Suppressor macrophage treated with lipopolysaccharide for 1 hour (primary cell): Measurements from ENCODE around the gene TBXAS1.
"Not testable (repeated sequence)": the region's sequence is repeated elsewhere in the genome, so short reads cannot be mapped to it uniquely, and the experiment has no call there.

Experiments used
- DNase-seq, 3 donors: peaks; one replicate each; pipeline ENCODE4 v3.0.0-alpha.2; 2020 to 2022

Gene TBXAS1

GRCh38 chr7:139827042-139827441 lies 2.0 kb upstream of the TBXAS1 start:
- no peak for DNase-seq

- DNase-seq = no peak
Observed at GRCh38 chr7:139828446-139828845, 618 bp upstream of the TBXAS1 start.

- peak; percentile 36 to 52 (median 41) for DNase-seq
Observed at GRCh38 chr7:139829775-139830117, 682 bp downstream of the TBXAS1 start.

DNA sequence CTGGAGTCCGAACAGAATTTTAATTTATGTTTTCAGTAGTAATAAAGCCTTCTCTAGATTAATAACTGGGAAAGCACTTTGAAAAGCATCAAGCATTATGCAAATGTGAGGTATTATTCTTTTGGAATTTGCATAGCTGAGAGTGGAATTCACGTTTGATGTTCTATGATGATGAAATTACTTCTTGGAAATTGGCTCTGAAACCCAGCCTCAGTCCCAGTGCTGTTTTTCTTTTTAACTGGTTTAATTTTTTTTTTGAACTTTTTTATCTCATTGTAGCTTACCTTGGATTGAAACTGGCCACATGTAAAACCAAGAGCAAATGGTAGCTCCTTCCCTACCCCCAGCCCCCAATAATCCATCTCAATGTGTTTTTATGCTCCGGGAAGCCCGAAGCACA lies 1.2 kb downstream of the TBXAS1 start:
- peak in 1 of 3 donors; percentile 55 for DNase-seq

DNA sequence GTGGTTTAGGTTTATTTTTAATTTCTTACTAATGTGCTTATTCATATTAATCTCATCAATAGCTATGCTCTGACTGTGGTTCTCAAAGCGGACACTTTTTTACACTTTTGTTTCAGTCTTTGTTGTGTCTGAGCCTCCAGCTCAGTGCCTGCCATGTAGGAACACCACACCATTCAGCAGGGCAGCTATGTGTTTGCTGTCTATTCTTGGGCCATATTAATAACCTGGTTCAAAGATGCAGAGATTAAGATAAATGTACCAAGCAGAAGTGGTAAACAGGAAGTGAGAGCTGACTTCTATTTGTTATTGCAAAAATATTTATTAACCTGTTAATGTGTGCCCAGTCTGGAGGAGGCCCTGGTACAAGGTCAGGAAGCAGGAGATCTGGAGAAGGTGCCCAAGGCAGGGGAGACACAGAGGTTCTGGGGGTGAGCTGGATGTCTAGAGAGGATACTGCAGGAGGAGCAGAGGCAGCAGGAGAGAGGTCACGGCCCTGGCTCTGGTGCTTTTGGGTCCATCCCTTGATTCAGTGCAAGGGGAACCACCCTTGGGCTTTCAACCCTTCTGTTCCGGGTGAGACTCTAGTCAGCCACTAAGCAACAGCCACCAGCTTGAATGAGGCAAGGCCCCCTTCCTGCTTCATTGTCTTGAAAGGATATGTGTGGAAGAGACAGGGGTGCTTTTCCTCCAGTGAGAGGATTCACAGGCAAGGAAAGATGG lies 1.9 kb downstream of the TBXAS1 start:
- DNase-seq = peak; percentile 51 to 65 (median 59)

GRCh38 chr7:139835848-139836247 lies 6.8 kb downstream of the TBXAS1 start:
- DNase-seq = not testable (repeated sequence)

DNA sequence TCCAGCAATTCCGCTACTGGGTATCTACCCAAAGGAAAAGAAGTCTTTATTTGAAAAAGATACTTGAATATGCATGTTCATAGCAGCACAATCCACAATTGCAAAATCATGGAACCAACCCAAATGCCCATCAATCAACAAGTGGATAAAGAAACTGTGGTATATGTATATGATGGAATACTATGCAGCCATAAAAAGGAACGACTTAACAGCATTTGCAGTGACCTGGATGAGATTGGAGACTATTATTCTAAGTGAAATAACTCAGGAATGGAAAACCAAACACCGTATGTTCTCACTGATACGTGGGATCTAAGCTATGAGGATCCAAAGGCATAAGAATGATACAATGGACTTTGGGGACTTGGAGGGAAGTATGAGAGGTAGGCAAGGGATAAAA lies 8.2 kb downstream of the TBXAS1 start:
- DNase-seq = not testable (repeated sequence)

- no peak for DNase-seq
Observed at GRCh38 chr7:139838276-139838675, 9.2 kb downstream of the TBXAS1 start.

- DNase-seq = no peak
Observed at GRCh38 chr7:139838876-139839275, 9.8 kb downstream of the TBXAS1 start.

- DNase-seq = no peak
Observed at GRCh38 chr7:139840776-139841175, 11.7 kb downstream of the TBXAS1 start.

DNA sequence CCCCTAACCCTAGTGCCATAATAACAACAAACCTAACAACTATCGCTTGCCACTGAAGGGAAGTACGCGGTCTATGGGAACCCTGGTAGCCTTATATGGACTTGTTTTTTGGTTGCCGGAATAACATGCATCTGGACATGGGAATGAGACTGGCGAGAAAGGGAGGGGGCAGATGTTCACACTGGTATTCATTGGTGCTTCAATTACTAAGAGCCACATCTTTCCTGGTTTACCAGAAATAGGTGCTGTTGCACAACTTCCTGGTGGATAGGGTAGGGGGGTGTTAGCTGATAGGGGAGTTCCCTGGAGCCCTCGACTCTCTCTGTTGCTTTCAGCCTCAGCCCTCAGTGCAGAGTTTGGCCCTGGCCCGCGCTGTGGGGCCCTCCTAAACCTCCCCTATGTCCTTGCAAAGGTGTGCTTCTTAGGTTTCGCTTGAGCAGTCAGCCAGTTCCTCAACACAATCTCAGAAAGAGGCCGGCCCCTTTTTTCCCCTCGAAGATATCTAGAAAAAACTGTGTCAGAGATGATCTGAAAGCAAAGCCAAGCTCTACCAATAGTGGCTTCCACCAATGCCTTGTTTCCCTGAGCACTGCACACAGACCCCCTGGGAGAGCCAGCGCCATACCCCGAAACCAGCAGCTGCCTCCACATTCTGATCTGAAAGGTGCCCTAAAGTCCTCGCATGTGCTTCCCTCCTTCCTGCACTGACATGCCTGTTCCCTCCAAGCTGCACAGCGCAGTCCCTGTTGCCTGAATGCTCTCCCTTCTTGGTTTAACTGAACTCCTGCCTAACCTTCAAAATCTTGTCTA lies 13.5 kb downstream of the TBXAS1 start:
- peak in 1 of 3 donors; percentile 48 for DNase-seq

DNA sequence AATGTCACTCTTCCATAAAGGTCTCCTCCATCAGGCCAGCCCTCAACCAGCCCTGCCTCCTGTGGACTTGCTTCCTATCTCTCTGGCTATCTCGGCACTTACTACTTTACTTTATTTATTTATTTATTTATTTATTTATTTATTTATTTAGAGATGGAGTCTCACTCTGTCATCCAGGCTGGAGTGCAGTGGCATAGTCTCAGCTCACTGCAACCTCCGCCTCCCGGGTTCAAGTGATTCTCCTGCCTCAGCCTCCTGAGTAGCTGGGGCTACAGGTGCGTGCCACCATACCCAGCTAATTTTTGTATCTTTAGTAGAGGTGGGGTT lies 14.1 kb downstream of the TBXAS1 start:
- not testable (repeated sequence) for DNase-seq

DNA sequence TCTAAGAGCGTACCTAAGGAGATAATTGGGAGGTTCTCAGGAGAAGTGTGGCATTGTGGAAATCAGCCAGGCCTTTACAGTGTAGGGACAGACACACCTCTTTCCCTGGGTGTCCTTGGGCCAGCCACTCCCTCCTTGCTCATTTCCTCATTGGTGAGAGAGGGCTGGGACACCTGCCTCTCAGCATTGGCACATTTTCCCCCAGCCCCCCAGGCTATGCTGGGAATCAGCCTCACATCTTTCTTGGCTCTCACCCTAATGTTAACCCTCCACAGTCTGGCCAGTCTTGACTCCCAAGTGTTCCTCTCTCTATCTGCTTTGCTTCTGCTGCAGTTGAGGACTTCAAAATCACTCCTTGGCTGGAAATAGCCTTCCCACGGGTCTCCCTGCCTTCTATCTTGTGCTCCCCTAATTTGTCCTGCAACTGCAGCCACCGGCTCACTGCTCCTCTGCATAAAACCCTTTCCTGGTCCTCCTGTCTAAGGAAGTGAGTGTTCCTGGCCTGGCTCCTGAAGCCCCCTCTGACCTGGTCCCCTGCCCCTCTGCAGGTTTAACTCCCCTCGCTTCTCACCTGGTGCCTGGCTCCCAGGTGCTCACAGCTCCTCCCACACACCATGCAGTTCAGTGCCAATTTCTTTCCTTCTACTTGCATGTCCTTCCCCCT lies 15.8 kb downstream of the TBXAS1 start:
- DNase-seq = no peak

GRCh38 chr7:139845443-139845805 lies 16.4 kb downstream of the TBXAS1 start:
- DNase-seq = no peak

DNA sequence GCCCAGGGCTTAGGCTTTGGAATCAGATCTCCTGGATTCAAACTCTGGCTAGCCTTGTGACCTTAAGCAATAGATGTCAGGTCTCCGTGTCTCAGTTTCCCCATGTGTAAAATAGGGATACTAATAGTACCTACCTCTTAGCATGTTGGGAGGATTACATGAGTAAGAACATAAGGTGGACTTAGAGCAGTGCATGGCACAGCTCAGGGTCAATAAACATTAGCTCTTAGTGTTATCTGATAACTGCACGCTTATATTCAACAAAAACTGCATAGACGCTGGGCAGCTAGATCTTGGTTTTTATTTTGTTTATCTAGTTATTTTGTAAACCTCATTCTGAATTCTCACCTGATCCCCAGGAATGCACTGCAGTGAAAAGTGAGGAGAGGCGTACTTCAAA lies 17.2 kb downstream of the TBXAS1 start:
- no peak for DNase-seq

DNA sequence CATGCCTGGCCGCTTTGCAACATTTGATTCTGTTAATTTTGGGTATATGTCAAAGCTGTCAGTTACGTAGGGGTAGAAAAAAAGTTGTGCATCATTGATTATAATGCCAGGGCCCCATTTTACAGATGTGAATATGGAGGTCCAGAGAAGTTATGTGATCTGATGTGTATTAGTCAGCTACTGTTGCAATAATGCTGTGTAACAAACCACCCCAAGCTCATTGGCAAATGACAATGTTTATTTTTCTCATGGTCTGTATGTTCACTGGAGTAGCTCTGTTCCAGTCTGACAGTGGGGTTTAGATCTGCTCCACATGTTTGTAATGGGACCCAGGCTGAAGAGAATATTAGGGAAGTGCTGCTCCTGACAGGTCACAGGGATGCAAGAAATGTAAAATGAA lies 19.2 kb downstream of the TBXAS1 start:
- DNase-seq = no peak

GRCh38 chr7:139850906-139851305 lies 21.8 kb downstream of the TBXAS1 start:
- no peak for DNase-seq

DNA sequence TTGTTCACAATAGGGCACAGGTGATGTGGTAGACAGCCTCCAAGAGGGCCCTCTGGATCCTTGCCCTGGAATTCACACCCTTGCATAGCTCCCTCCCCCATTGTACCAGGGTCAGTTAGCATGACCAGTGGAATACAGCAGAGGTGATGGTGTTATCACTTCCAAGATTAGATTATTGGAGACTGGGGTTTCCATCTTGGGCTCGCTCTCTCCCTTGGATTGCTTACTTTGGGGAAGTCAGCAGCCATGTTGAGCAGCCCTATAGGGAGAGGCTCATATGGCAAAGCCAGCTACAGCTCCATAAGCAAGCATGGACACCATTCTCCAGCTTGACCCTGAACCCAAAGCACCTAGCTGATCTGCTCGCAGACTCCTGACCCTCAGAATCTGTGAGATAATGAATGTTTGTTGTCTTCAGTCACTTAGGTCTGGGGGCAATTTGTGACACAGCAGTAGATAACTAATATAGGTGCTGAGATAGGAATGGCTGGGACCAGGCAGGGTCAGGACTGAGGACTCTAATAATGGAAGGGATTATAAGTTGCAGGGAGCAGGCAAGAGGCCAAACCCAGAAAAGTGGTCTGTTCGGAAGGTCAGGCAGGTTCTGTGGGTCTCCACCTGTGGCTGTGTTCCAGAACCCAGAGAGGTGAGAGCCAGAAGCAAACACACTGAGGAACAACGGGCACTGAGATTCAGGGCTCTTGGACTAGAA lies 22.9 kb downstream of the TBXAS1 start:
- no peak for DNase-seq

- DNase-seq = no peak
Observed at GRCh38 chr7:139852482-139852845, 23.4 kb downstream of the TBXAS1 start.

DNA sequence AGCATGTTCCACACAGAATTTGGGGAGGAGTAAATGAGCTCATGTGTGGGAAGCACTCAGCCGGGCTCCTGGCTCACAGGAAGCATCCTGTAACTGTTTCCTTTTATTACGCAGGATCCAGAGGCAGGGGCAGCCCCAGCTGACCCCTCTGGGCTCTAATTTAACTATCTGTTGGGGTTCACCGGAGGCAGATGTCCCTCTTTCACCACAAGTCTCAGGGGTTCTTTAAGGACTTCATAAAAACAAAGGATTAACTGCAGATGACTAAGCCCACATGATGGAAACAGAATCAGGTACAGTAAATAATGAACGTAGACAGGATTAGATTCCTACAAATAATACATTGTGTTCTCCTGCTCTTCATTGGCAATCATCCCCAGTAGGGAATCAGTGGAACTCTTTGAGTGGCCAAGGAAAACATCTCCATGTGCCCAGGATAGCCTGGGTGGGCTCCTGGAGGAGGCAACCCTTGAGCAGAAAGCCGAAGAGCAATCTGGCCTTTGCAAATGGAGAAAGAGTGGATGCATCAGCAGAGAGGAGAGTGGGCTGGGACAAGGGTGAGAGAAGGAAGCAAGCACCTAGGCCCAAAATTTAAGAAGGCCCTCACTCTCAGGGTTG lies 24.6 kb downstream of the TBXAS1 start:
- DNase-seq = peak; percentile 65 to 82 (median 79)

DNA sequence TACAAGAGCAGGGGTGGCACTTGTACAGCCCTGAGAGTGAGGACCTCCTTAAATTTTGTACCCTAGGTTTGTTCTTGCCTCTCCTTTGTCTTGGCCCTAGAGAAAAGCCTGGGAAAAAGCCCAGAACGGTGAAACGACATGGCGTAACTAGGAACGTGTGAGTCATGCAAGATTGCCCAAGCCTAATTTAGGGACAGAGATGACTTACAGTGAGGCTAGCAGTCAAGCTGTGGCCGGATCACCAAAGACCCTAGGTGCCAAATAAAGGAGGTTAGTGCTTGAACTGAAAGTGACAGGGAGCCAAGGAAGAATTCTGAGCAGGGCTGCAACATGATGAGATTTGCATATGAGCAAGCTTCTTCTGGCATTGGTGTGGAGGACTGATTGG lies 25.1 kb downstream of the TBXAS1 start:
- peak; percentile 89 to 96 (median 93) for DNase-seq

DNA sequence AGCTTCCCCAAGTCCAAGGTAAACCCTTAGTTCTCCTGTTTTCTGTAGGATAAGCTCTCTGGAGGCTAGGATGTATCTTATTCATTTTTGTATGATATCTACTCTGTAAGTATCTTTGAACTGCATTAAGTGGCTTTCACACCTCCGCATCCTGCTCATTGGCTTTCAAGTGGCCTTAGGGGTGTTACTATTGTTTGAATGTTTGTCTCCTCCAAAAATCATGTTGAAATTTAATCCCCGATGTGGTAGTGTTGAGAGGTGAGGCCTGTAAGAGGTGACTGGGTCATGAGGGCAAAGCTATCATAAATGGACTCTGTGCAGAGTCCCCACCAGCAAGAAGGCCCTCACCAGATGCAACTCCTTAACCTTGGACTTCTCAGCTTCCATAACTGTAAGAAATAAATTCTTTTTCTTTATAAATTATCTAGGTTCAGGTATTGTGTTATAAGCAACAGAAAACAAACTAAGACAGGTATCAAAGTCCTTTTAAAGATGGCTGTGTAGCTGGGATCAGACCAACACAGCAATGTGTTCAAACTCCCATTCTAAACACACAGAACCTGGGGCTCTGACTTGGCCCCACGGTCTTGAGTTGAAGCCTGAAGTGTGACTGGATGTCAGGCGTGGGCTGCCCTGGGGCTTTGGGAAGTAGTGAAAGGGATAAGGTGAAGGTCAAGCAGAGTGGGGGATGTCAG lies 25.9 kb downstream of the TBXAS1 start:
- no peak for DNase-seq
